IMR-90 (cell line): ENCODE results near the gene NT5DC2. TPM values are rescaled to one million over a fixed set of nuclear protein-coding genes. Genes with fewer than 3 reads are reported as not detected.

Experiments used
- ATAC-seq: fragments of 200-7000 bp; cut with Tn5 transposase; 2 replicates; pipeline ENCODE4 v1.9.1; 2020; ENCODE audit warnings: low read depth, mild to moderate bottlenecking, moderate library complexity
- BruUV-seq: library from RNA; stranded (reverse); fragments of 400-500 nt; replicated peaks from 2 replicates; lab custom pipeline; 2021; lab: Mats Ljungman, UMichigan
- CTCF ChIA-PET: fragments of 300-600 bp; formaldehyde crosslinking; extraction: SDS; loops from one replicate; lab custom pipeline; 2021; ENCODE audit warnings: antibody characterized with exemption; lab: Yijun Ruan, JAX
- POLR2A ChIA-PET: fragments of 300-600 bp; sonication (Branson Sonifier 250); formaldehyde crosslinking; loops from one replicate; lab custom pipeline; 2022; ENCODE audit warnings: antibody characterized with exemption; ENCODE audit not compliant: unreplicated experiment; lab: Charles Lee
- DNase-seq: peaks from one replicate; pipeline ENCODE4 v3.0.0; 2013
- H2AFZ ChIP-seq: replicated peaks from 2 replicates; pipeline ENCODE3; 2013; ENCODE audit warnings: low read length, mild to moderate bottlenecking; ENCODE audit not compliant: poor library complexity
- H2AK5ac ChIP-seq: 2 replicates; pipeline ENCODE4 v1.6.1; 2013; ENCODE audit warnings: low read depth, low read length, inconsistent platforms
- H2AK9ac ChIP-seq: replicated peaks from 2 replicates; pipeline ENCODE3; 2013; ENCODE audit warnings: mild to moderate bottlenecking, low read depth, low read length, moderate library complexity; ENCODE audit not compliant: poor library complexity
- H2BK120ac ChIP-seq: 2 replicates; pipeline ENCODE4 v1.6.1; 2013; ENCODE audit warnings: low read depth, low read length, inconsistent platforms
- H2BK15ac ChIP-seq: 3 replicates; pipeline ENCODE4 v1.6.1; 2013; ENCODE audit warnings: low read depth, low read length, inconsistent platforms
- H2BK20ac ChIP-seq: 2 replicates; pipeline ENCODE4 v1.6.1; 2013; ENCODE audit warnings: low read depth, mild to moderate bottlenecking, inconsistent platforms, low read length, moderate library complexity
- H2BK5ac ChIP-seq: 2 replicates; pipeline ENCODE4 v1.6.1; 2013; ENCODE audit warnings: mild to moderate bottlenecking, low read depth, low read length, inconsistent platforms; ENCODE audit not compliant: poor library complexity, severe bottlenecking
- H3K14ac ChIP-seq: replicated peaks from 2 replicates; pipeline ENCODE4 v1.6.1; 2013; ENCODE audit warnings: low read depth, low read length, inconsistent platforms
- H3K18ac ChIP-seq: 2 replicates; pipeline ENCODE4 v1.6.1; 2013; ENCODE audit warnings: low read depth, low read length, control low read depth
- H3K23ac ChIP-seq: 2 replicates; pipeline ENCODE4 v1.6.1; 2013; ENCODE audit warnings: low read depth, low read length, inconsistent platforms
- H3K27ac ChIP-seq: 2 replicates; pipeline ENCODE4 v1.5.1; 2013; ENCODE audit warnings: mild to moderate bottlenecking, control low read depth, low read length; ENCODE audit not compliant: insufficient read depth
- H3K27me3 ChIP-seq: 2 replicates; pipeline ENCODE4 v1.6.1; 2013; ENCODE audit warnings: low read length; ENCODE audit not compliant: control insufficient read depth, insufficient read depth
- H3K36me3 ChIP-seq: 2 replicates; pipeline ENCODE4 v1.6.1; 2013; ENCODE audit warnings: low read length, mixed read lengths; ENCODE audit not compliant: control insufficient read depth, insufficient read depth
- H3K4ac ChIP-seq: 2 replicates; pipeline ENCODE4 v1.6.1; 2013; ENCODE audit warnings: low read depth, low read length, inconsistent platforms
- H3K4me1 ChIP-seq: 2 replicates; pipeline ENCODE4 v1.6.1; 2013; ENCODE audit warnings: low read length, mixed read lengths; ENCODE audit not compliant: control insufficient read depth, insufficient read depth
- H3K4me2 ChIP-seq: 2 replicates; pipeline ENCODE4 v1.6.1; 2013; ENCODE audit warnings: low read depth, mild to moderate bottlenecking, control low read depth, low read length, moderate library complexity
- H3K4me3 ChIP-seq: 2 replicates; pipeline ENCODE4 v1.5.1; 2013; ENCODE audit warnings: low read depth, mild to moderate bottlenecking, control low read depth, low read length, moderate library complexity; ENCODE audit not compliant: insufficient read depth
- H3K56ac ChIP-seq: 2 replicates; pipeline ENCODE4 v1.6.1; 2013; ENCODE audit warnings: low read length, inconsistent platforms; ENCODE audit not compliant: insufficient read depth; ENCODE audit errors: extremely low read depth
- H3K79me1 ChIP-seq, 2 experiments: 2 replicates each; pipeline ENCODE4 v1.6.1; 2013; ENCODE audit warnings: low read length in 2 of 2, inconsistent platforms in 1 of 2, low read depth in 1 of 2
- H3K9ac ChIP-seq: 2 replicates; pipeline ENCODE4 v1.6.1; 2013; ENCODE audit warnings: low read depth, low read length, control low read depth
- H3K9me1 ChIP-seq: 2 replicates; pipeline ENCODE4 v1.6.1; 2013; ENCODE audit warnings: low read length, inconsistent platforms; ENCODE audit not compliant: insufficient read depth
- H3K9me3 ChIP-seq: 2 replicates; pipeline ENCODE4 v1.6.1; 2013; ENCODE audit warnings: low read length; ENCODE audit not compliant: control insufficient read depth, insufficient read depth
- H4K20me1 ChIP-seq: 2 replicates; pipeline ENCODE4 v1.6.1; 2013; ENCODE audit warnings: low read length, inconsistent platforms; ENCODE audit not compliant: insufficient read depth
- H4K5ac ChIP-seq: 2 replicates; pipeline ENCODE4 v1.6.1; 2013; ENCODE audit warnings: mild to moderate bottlenecking, low read depth, low read length, control low read depth
- H4K8ac ChIP-seq, 2 experiments: 2 replicates each; pipeline ENCODE4 v1.6.1; 2013; ENCODE audit warnings: low read depth in 2 of 2, low read length in 2 of 2, control low read depth in 1 of 2, inconsistent platforms in 1 of 2
- H4K91ac ChIP-seq: 2 replicates; pipeline ENCODE4 v1.6.1; 2013; ENCODE audit warnings: low read depth, low read length, inconsistent platforms; ENCODE audit not compliant: insufficient read depth
- BHLHE40 ChIP-seq: fragments of 150-350 bp; IDR thresholded peaks from 2 replicates; pipeline ENCODE4 v1.6.1; 2016; ENCODE audit warnings: mild to moderate bottlenecking, low read depth, low read length
- CEBPB ChIP-seq: IDR thresholded peaks from 2 replicates; pipeline ENCODE4 v1.6.1; 2012; ENCODE audit warnings: low read depth, low read length, improper control_type of control experiment
- CHD1 ChIP-seq: IDR thresholded peaks from 2 replicates; pipeline ENCODE4 v1.6.1; 2012; ENCODE audit warnings: low read depth, low read length, improper control_type of control experiment
- CTCF ChIP-seq: conservative IDR thresholded peaks from 2 replicates; pipeline ENCODE4 v1.5.1; 2012; ENCODE audit warnings: mild to moderate bottlenecking, low read depth, low read length, improper control_type of control experiment
- ELK1 ChIP-seq: fragments of 150-350 bp; IDR thresholded peaks from 2 replicates; pipeline ENCODE4 v1.6.1; 2016; ENCODE audit warnings: low read depth, mild to moderate bottlenecking, low read length, moderate library complexity, borderline replicate concordance
- FOS ChIP-seq: fragments of 150-350 bp; IDR thresholded peaks from 2 replicates; pipeline ENCODE4 v1.6.1; 2016; ENCODE audit warnings: low read depth, low read length
- MAZ ChIP-seq: IDR thresholded peaks from 2 replicates; pipeline ENCODE4 v1.6.1; 2012; ENCODE audit warnings: low read depth, mild to moderate bottlenecking, low read length, improper control_type of control experiment, moderate library complexity, borderline replicate concordance
- MXI1 ChIP-seq: IDR thresholded peaks from 2 replicates; pipeline ENCODE4 v1.6.1; 2012; ENCODE audit warnings: low read depth, mild to moderate bottlenecking, low read length, moderate library complexity, borderline replicate concordance
- NFE2L2 ChIP-seq: fragments of 150-350 bp; IDR thresholded peaks from 2 replicates; pipeline ENCODE4 v1.6.1; 2016; ENCODE audit warnings: low read depth, mild to moderate bottlenecking, low read length
- RFX5 ChIP-seq: IDR thresholded peaks from 2 replicates; pipeline ENCODE4 v1.8.0; 2012; ENCODE audit warnings: low read depth, mild to moderate bottlenecking, low read length, moderate library complexity
- SMC3 ChIP-seq: fragments of 150-350 bp; IDR thresholded peaks from 2 replicates; pipeline ENCODE4 v1.6.1; 2016; ENCODE audit warnings: low read depth, mild to moderate bottlenecking, antibody characterized with exemption, low read length, moderate library complexity
- USF2 ChIP-seq: fragments of 150-350 bp; IDR thresholded peaks from 2 replicates; pipeline ENCODE4 v1.6.1; 2017; ENCODE audit warnings: mild to moderate bottlenecking, antibody characterized with exemption, low read length, low read depth
- WGBS, 2 experiments: methylation state at CpG; one replicate each; pipeline versions ENCODE4 v1.1.5 to v1.1.7; 2013; ENCODE audit warnings: missing lambda C conversion rate in 2 of 2; ENCODE audit not compliant: insufficient read length in 1 of 2; ENCODE audit errors: extremely low coverage in 2 of 2; 5-methylcytosine and 5-hydroxymethylcytosine counted together
- dilution Hi-C: fragments of 300-500 bp; cut with HindIII; formaldehyde crosslinking; loops from one replicate; pipeline ENCODE4 v1.14.3; 2018; ENCODE audit warnings: low sequenced_read_pairs; ENCODE audit not compliant: unreplicated experiment
- in situ Hi-C: fragments of 300-500 bp; cut with MboI; formaldehyde crosslinking; loops from 3 replicates; pipeline ENCODE4 v1.14.3; 2019; ENCODE audit warnings: low sequenced_read_pairs, inconsistent platforms, mixed read lengths
- intact Hi-C: fragments of 100-400 bp; cut with micrococcal nuclease; formaldehyde crosslinking; loops from 2 replicates; pipeline ENCODE4 v1.10.0; 2022
- polyA plus RNA-seq, 3 experiments: library from polyadenylated mRNA; depleted of rRNA; stranded (reverse); fragments of >200 nt; gene quantifications; 2 replicates each; pipeline ENCODE4 v1.2.3, GENCODE V29; 2012; ENCODE audit warnings: low replicate concordance in 1 of 3
- total RNA-seq: library from RNA; depleted of rRNA; stranded (reverse); fragments of >200 nt; gene quantifications from 2 replicates; pipeline ENCODE4 v1.2.3, GENCODE V29; 2012

NT5DC2 gene
- total and polyA plus RNA-seq, 2 of the 4 experiments (the other 2 are of a cell fraction) = 161 to 200 TPM

DNA sequence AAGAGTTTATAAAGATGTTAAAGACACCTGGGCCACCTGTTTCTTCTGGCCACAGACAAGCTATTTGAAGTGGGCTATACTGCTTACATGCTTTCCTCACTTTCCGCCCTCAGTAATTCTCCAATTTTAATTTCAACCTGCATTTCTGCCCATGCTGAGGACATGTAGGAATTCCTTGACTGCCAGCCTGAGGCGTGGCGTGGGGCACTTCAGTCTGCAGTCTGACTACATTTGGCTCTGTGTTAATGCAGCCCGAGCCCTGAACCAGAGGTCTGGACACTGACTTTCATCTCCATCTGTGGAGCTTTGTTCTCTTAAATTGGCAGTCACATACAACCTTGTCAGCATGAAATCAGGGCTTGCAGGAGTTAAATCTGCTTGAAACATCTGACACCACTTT is 11.3 kb upstream of the NT5DC2 start:
- Histone ChIP-seq H4K8ac (no peak overlapping the region), H2AFZ (no peak overlapping the region), H3K4ac (no peak overlapping the region), H3K36me3 (peaks cover 19% of the 10 kb centered on the region), H3K79me1 (peaks cover 14 to 45% of the 10 kb centered on the region in 2 experiments; a peak in 3 of 4 replicates), H3K18ac (no peak overlapping the region), H2AK5ac (no peak overlapping the region), H3K9me3 (no peaks in the 10 kb centered on the region), H2BK120ac (no peak overlapping the region), H4K91ac (no peak overlapping the region), H3K56ac (no peak overlapping the region), H2BK5ac (no peak overlapping the region), H3K9me1 (peaks cover 3% of the 10 kb centered on the region), H3K4me1 (peaks cover 2% of the 10 kb centered on the region; the same call in 1 of the 2 replicates), H3K4me2 (no peak overlapping the region), H3K9ac (no peak overlapping the region), H3K27me3 (no peaks in the 10 kb centered on the region), H2AK9ac (no peak overlapping the region), H4K20me1 (peaks cover 3% of the 10 kb centered on the region), H3K23ac (no peak overlapping the region), H3K4me3 (no peak overlapping the region), H3K27ac (no peak overlapping the region), H4K5ac (no peak overlapping the region), H3K14ac (no peak overlapping the region), H2BK15ac (no peak overlapping the region), H2BK20ac (no peak overlapping the region)
- no peak for DNase-seq
- intact Hi-C loops (no loop called here), in situ Hi-C loops (no loop called here), dilution Hi-C loops (no loop called here)
- ChIA-PET CTCF (no interaction called here), POLR2A (no interaction called here)
- ATAC-seq = no peak
- BruUV-seq = no TSS peak
- WGBS, 2 experiments = 83% methylated on average over 3 of the region's 4 CpGs; no CpG with 5 or more reads in 1 of the 2 experiments
- TF ChIP-seq RFX5 = no peak
- no peak for TF ChIP-seq MXI1
- no peak for TF ChIP-seq CHD1
- TF ChIP-seq SMC3 = no peak
- TF ChIP-seq MAZ = no peak
- no peak for TF ChIP-seq BHLHE40
- no peak for TF ChIP-seq ELK1
- no peak for TF ChIP-seq CTCF
- TF ChIP-seq FOS = no peak
- no peak for TF ChIP-seq CEBPB
- TF ChIP-seq NFE2L2 = no peak
- TF ChIP-seq USF2 = no peak
